H1 (cell line): ENCODE results near the gene ZNF516. TPM values are rescaled to one million over a fixed set of nuclear protein-coding genes. Genes with fewer than 3 reads are reported as not detected.

ENCODE experiments used
- CTCF ChIP-seq, 3 experiments: IDR thresholded peaks; 1 replicate in 2 of 3; 2 replicates in 1 of 3; pipeline versions ENCODE4 v1.5.1 to v1.6.1; 2011; ENCODE audit warnings: low read length in 3 of 3, mild to moderate bottlenecking in 3 of 3, inconsistent platforms in 2 of 3, low read depth in 1 of 3, moderate library complexity in 1 of 3; ENCODE audit not compliant: insufficient read depth in 1 of 3; ENCODE audit errors: control extremely low read depth in 1 of 3
- GTF2F1 ChIP-seq: IDR thresholded peaks from 2 replicates; pipeline ENCODE4 v1.6.1; 2012; ENCODE audit warnings: low read depth, low read length, improper control_type of control experiment, borderline replicate concordance
- SIRT6 ChIP-seq: IDR thresholded peaks from one replicate; pipeline ENCODE4 v1.7.1; 2012; ENCODE audit warnings: low read length, inconsistent platforms
- SP2 ChIP-seq: IDR thresholded peaks from 2 replicates; pipeline ENCODE4 v1.6.1; 2012; ENCODE audit warnings: mild to moderate bottlenecking, low read length, inconsistent platforms
- TAF7 ChIP-seq: optimal IDR thresholded peaks from 2 replicates; pipeline ENCODE3; 2011; ENCODE audit warnings: low read depth, mild to moderate bottlenecking, inconsistent platforms, low read length, moderate library complexity, borderline replicate concordance
- polyA plus RNA-seq, 7 experiments: library from polyadenylated mRNA; depleted of rRNA in 3 of 7; stranded (reverse) in 5 of 7; unstranded in 2 of 7; fragments of >200 nt in 5 of 7; fragments of 200-250 nt in 2 of 7; gene quantifications; 1 replicate in 5 of 7; 2 replicates in 1 of 7; 4 replicates in 1 of 7; pipeline versions ENCODE4 v1.2.1 to v1.2.3, GENCODE V29; 2011 to 2013; ENCODE audit warnings: missing spikeins in 2 of 7, mixed read lengths in 2 of 7
- total RNA-seq: library from RNA; stranded (reverse); fragmentation: NEBNext Ultra II Directional; extraction: Animal tissue kit (Norgen Biotek cat#: 25700); gene quantifications from 2 replicates; pipeline ENCODE4 v1.2.1, GENCODE V29; 2021

The ZNF516 gene
- total and polyA plus RNA-seq, 2 of the 8 experiments (the other 6 are each of a cell fraction or from before 2014, with no cell fraction given): 7.3 to 17.0 TPM

GRCh38 chr18:76405681-76406356, 89.2 kb downstream of the ZNF516 start (continued):
- TF ChIP-seq TAF7 (no peak), GTF2F1 (no peak), CTCF (IDR thresholded peaks at IDR 0.05; ENCODE audit: control extremely low read depth in 1 of 3, insufficient read depth in 1 of 3, low read depth in 1 of 3, low read length in 3 of 3) (peak; percentile 65 to 83 (median 66)), SP2 (no peak), SIRT6 (no peak)
